ENCODE measurements around the gene NBAS. TPM values are rescaled to one million over a fixed set of nuclear protein-coding genes. Genes with fewer than 3 reads are reported as not detected.

NBAS gene
- total and polyA plus RNA-seq, 2 of the 13 experiments (the other 11 are each of a cell fraction or from before 2014, with no cell fraction given), result 33.6 to 58.7 TPM

DNA sequence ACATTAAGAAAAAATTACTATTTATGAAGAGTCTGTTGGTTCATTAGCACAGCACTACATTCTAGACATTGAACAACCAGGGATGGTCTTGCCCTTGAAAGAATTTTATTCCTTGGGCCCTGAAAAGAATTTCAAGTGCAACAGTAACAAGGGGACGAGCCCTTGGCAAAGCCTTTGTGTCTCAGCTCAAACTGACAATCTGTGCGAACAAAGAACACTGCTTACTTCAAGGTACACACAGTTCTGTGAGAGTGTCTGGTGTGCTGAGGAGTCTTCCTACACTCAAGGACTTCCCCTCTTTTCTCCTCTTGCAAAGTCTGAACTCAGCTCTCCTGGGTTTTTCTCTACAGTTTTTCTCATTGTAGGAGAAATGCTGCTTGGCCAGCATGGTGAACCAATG lies 373.4 kb downstream of the NBAS start:
- H2AFZ ChIP-seq (ENCODE audit: low read length), result no peak overlapping the region
- in situ Hi-C loops (cut with HindIII; ENCODE audit: extremely low pct_ligation_motif_present, low pct_unique_long_range_greater_than_20kb) (no loop called here), intact Hi-C loops (cut with micrococcal nuclease; ENCODE audit: unreplicated experiment) (no loop called here)
- no peak overlapping the region for H3K4me2 ChIP-seq (ENCODE audit: low read depth, low read length)
- ATAC-seq (no peak), DNase-seq (ENCODE audit: low spot score) (no peak), FAIRE-seq (no peak)
- no peaks in the 10 kb centered on the region for H3K79me2 ChIP-seq (ENCODE audit: insufficient read depth, low read length)
- H3K36me3 ChIP-seq (replicated peaks in 1 of 2; ENCODE audit: control insufficient read depth in 1 of 2, insufficient read depth in 2 of 2, low read length in 2 of 2), result peaks cover 2 to 22% of the 10 kb centered on the region in 2 experiments
- no peaks in the 10 kb centered on the region for H3K27me3 ChIP-seq (ENCODE audit: control insufficient read depth in 1 of 2, insufficient read depth in 2 of 2, low read length in 2 of 2)
- BruUV-seq (replicated peaks), result no TSS peak
- H3K27ac ChIP-seq (ENCODE audit: extremely low read length, insufficient read depth, low read length), result no peak overlapping the region
- H3K9me3 ChIP-seq (ENCODE audit: low read length), result no peaks in the 10 kb centered on the region
- 96% methylated on average over 2 of the region's 2 CpGs for WGBS (ENCODE audit: low lambda C conversion rate)
- no peaks in the 10 kb centered on the region for H3K4me1 ChIP-seq (ENCODE audit: insufficient read depth, low read length)
- H3K4me3 ChIP-seq (replicated peaks in 1 of 3; ENCODE audit: insufficient read depth in 1 of 3, low read depth in 2 of 3, low read length in 3 of 3), result no peak overlapping the region
- POLR2A ChIA-PET, result no interaction called here
- no peaks in the 10 kb centered on the region for H4K20me1 ChIP-seq (ENCODE audit: insufficient read depth, low read length)
- CTCF ChIA-PET (ENCODE audit: low intra/inter-chr PET ratio, low total read pairs), result no interaction called here
- TF ChIP-seq FOXA3 (CRISPR knock-in tag; IDR thresholded peaks at IDR 0.05), result no peak
- TF ChIP-seq RNF2 (conservative IDR thresholded peaks at IDR 0.05; ENCODE audit: low read depth), result no peak
- TF ChIP-seq ZNF354B (CRISPR knock-in tag; IDR thresholded peaks at IDR 0.05), result no peak
- no peak for TF ChIP-seq POLR2AphosphoS2 (IDR thresholded peaks at IDR 0.05; ENCODE audit: low read depth, low read length)
- no peak for TF ChIP-seq SIX1 (CRISPR knock-in tag; IDR thresholded peaks at IDR 0.05; ENCODE audit: borderline replicate concordance)
- TF ChIP-seq ZNF740 (CRISPR knock-in tag; IDR thresholded peaks at IDR 0.05), result no peak
- no peak for TF ChIP-seq ZNF335 (CRISPR knock-in tag; IDR thresholded peaks at IDR 0.05)
- no peak for TF ChIP-seq KDM3A (CRISPR knock-in tag; IDR thresholded peaks at IDR 0.05; ENCODE audit: low read depth)
- no peak for TF ChIP-seq EED (CRISPR knock-in tag; IDR thresholded peaks at IDR 0.05)
- no peak for TF ChIP-seq ZNF33A (CRISPR knock-in tag; IDR thresholded peaks at IDR 0.05; ENCODE audit: borderline replicate concordance)
- no peak for TF ChIP-seq HMGXB3 (CRISPR knock-in tag; IDR thresholded peaks at IDR 0.05; ENCODE audit: borderline replicate concordance)
- TF ChIP-seq NFIB (CRISPR knock-in tag; IDR thresholded peaks at IDR 0.05; ENCODE audit: borderline replicate concordance), result no peak
- TF ChIP-seq TBP (CRISPR knock-in tag; IDR thresholded peaks at IDR 0.05), result no peak
- H3K9ac ChIP-seq (ENCODE audit: insufficient read depth, low read depth, low read length), result no peak overlapping the region

All from HepG2 (cell line).